GM12878 (cell line): Measurements from ENCODE around the gene PRKCI. TPM values are rescaled to one million over a fixed set of nuclear protein-coding genes. Genes with fewer than 3 reads are reported as not detected.

Experiments
- ATAC-seq: fragments of 200-7000 bp; cut with Tn5 transposase; 3 replicates; pipeline ENCODE4 v1.9.1; 2020; ENCODE audit warnings: mild to moderate bottlenecking, moderate library complexity
- BruUV-seq: library from RNA; stranded (reverse); fragments of 400-500 nt; replicated peaks from 2 replicates; lab custom pipeline; 2021; lab: Mats Ljungman, UMichigan
- CTCF ChIA-PET: fragments of 300-600 bp; sonication (Branson Sonifier 250); formaldehyde crosslinking; extraction: SDS; loops from one replicate; lab custom pipeline; 2021; ENCODE audit warnings: inconsistent platforms; lab: Yijun Ruan, JAX
- POLR2A ChIA-PET: fragments of 350-600 bp; formaldehyde crosslinking; extraction: SDS; loops from one replicate; lab custom pipeline; 2021; ENCODE audit warnings: inconsistent platforms; lab: Charles Lee
- RAD21 ChIA-PET: fragments of 300-600 bp; sonication (Branson Sonifier 250); formaldehyde crosslinking; loops from one replicate; lab custom pipeline; 2023; ENCODE audit warnings: antibody characterized with exemption; ENCODE audit not compliant: unreplicated experiment; lab: Charles Lee
- SMC1A ChIA-PET: fragments of 300-600 bp; sonication (Branson Sonifier 250); formaldehyde crosslinking; loops from one replicate; lab custom pipeline; 2023; ENCODE audit not compliant: unreplicated experiment, uncharacterized antibody; lab: Charles Lee
- DNase-seq: peaks from one replicate; pipeline ENCODE4 v3.0.0-alpha.2; 2011; ENCODE audit warnings: low read depth, low spot score
- FAIRE-seq: peaks from 3 replicates; lab custom pipeline; 2011; peaks lifted over from hg19 to GRCh38; lab: Jason Lieb, UNC
- H2AFZ ChIP-seq: 2 replicates; pipeline ENCODE4 v1.6.0; 2011; ENCODE audit warnings: low read depth, low read length, control low read depth; ENCODE audit not compliant: control insufficient read depth
- H3K27ac ChIP-seq: 2 replicates; pipeline ENCODE4 v1.5.1; 2011; ENCODE audit warnings: control low read depth; ENCODE audit not compliant: control insufficient read depth, insufficient read depth
- H3K27me3 ChIP-seq, 2 experiments: replicated peaks in 1 of 2; 2 replicates each; pipeline versions ENCODE4 v1.6.0 to v1.6.1; 2011; ENCODE audit warnings: low read length in 1 of 2; ENCODE audit not compliant: control insufficient read depth in 2 of 2, insufficient read depth in 2 of 2
- H3K36me3 ChIP-seq, 2 experiments: 2 replicates each; pipeline ENCODE4 v1.5.1; 2011; ENCODE audit warnings: low read length in 1 of 2; ENCODE audit not compliant: control insufficient read depth in 2 of 2, insufficient read depth in 2 of 2
- H3K4me1 ChIP-seq: 2 replicates; pipeline ENCODE4 v1.6.1; 2011; ENCODE audit warnings: mild to moderate bottlenecking, low read length, moderate library complexity, mixed read lengths; ENCODE audit not compliant: control insufficient read depth, insufficient read depth
- H3K4me2 ChIP-seq: 2 replicates; pipeline ENCODE4 v1.6.0; 2011; ENCODE audit warnings: control low read depth; ENCODE audit not compliant: control insufficient read depth, insufficient read depth
- H3K4me3 ChIP-seq: fragments of 200-600 bp; sonication (generic); 2 replicates; pipeline ENCODE4 v1.5.1; 2016
- H3K79me2 ChIP-seq: 2 replicates; pipeline ENCODE4 v1.6.0; 2011; ENCODE audit warnings: low read length; ENCODE audit not compliant: control insufficient read depth, insufficient read depth
- H3K9ac ChIP-seq: 2 replicates; pipeline ENCODE4 v1.8.0; 2011; ENCODE audit warnings: low read length, control low read depth, mixed read lengths; ENCODE audit not compliant: control insufficient read depth, insufficient read depth
- H3K9me3 ChIP-seq: replicated peaks from 3 replicates; pipeline ENCODE4 v1.5.1; 2011; ENCODE audit warnings: mild to moderate bottlenecking, low read length; ENCODE audit not compliant: control insufficient read depth, insufficient read depth
- H4K20me1 ChIP-seq: 2 replicates; pipeline ENCODE4 v1.6.0; 2011; ENCODE audit not compliant: control insufficient read depth, insufficient read depth
- CREB1 ChIP-seq: IDR thresholded peaks from 2 replicates; pipeline ENCODE4 v1.6.1; 2012; ENCODE audit warnings: low read depth, mild to moderate bottlenecking, inconsistent platforms
- E2F4 ChIP-seq: IDR thresholded peaks from 2 replicates; pipeline ENCODE4 v1.6.1; 2012; ENCODE audit warnings: low read depth, low read length, improper control_type of control experiment
- EZH2 ChIP-seq: IDR thresholded peaks from 2 replicates; pipeline ENCODE4 v1.6.1; 2012; ENCODE audit warnings: low read depth, mild to moderate bottlenecking, control low read depth, inconsistent platforms, low read length, borderline replicate concordance; ENCODE audit not compliant: control insufficient read depth
- HSF1 ChIP-seq: fragments of 150-350 bp; IDR thresholded peaks from 2 replicates; pipeline ENCODE4 v1.6.1; 2014; ENCODE audit warnings: mild to moderate bottlenecking, low read depth, low read length
- NFXL1 ChIP-seq: fragments of 450-650 bp; IDR thresholded peaks from 2 replicates; pipeline ENCODE4 v1.6.1; 2017; ENCODE audit warnings: antibody characterized with exemption, mild to moderate bottlenecking, borderline replicate concordance
- NFYB ChIP-seq: IDR thresholded peaks from 2 replicates; pipeline ENCODE4 v1.6.1; 2011; ENCODE audit warnings: low read depth, mild to moderate bottlenecking, low read length, improper control_type of control experiment, moderate library complexity; ENCODE audit not compliant: insufficient read depth
- RBBP5 ChIP-seq: fragments of 200-600 bp; sonication (generic); conservative IDR thresholded peaks from 2 replicates; pipeline ENCODE4 v1.6.1; 2016
- SMARCA5 ChIP-seq: fragments of 450-650 bp; IDR thresholded peaks from 2 replicates; pipeline ENCODE4 v1.6.1; 2017; ENCODE audit warnings: mild to moderate bottlenecking
- SMC3 ChIP-seq: IDR thresholded peaks from 2 replicates; pipeline ENCODE4 v1.6.1; 2011; ENCODE audit warnings: low read length, improper control_type of control experiment, borderline replicate concordance
- WGBS: methylation state at CpG from one replicate; pipeline ENCODE4 v1.1.6; 2016; ENCODE audit warnings: low lambda C conversion rate; ENCODE audit not compliant: insufficient replicate concordance, insufficient coverage; ENCODE audit errors: missing lambda C conversion rate; 5-methylcytosine and 5-hydroxymethylcytosine counted together
- in situ Hi-C: fragments of 300-500 bp; cut with MboI; formaldehyde crosslinking; loops from 9 replicates; pipeline ENCODE4 v1.14.3; 2018; ENCODE audit warnings: mixed read lengths
- intact Hi-C: fragments of 100-400 bp; cut with micrococcal nuclease; formaldehyde crosslinking; loops from one replicate; pipeline ENCODE4 v1.14.2; 2022; ENCODE audit not compliant: unreplicated experiment
- polyA plus RNA-seq, 11 experiments: library from polyadenylated mRNA; depleted of rRNA in 4 of 11; unstranded in 6 of 11; stranded (reverse) in 5 of 11; fragments of >200 nt; fragmentation: Nextera tagmentation in 4 of 11; fragmentation: Illumina TruSeq in 1 of 11; extraction: Ambion mirVana in 4 of 11; extraction: Trizol in 1 of 11; gene quantifications; 1 replicate in 1 of 11; 2 replicates in 10 of 11; pipeline versions ENCODE4 v1.2.1 to v1.2.3, GENCODE V29; 2011 to 2016; ENCODE audit warnings: inconsistent platforms in 2 of 11, missing spikeins in 2 of 11, low read depth in 1 of 11
- total RNA-seq, 4 experiments: library from RNA; depleted of rRNA in 3 of 4; stranded (reverse); fragments of >200 nt in 3 of 4; fragmentation: Illumina TruSeq in 1 of 4; extraction: Trizol in 1 of 4; gene quantifications; 2 replicates each; pipeline versions ENCODE4 v1.2.1 to v1.2.3, GENCODE V29; 2013 to 2021
- TF ChIP-seq, protein P1 (sequence below): fragments of 450-650 bp; IDR thresholded peaks from 2 replicates; pipeline ENCODE4 v1.6.1; 2017; ENCODE audit warnings: antibody characterized with exemption, mild to moderate bottlenecking, moderate library complexity
- TF ChIP-seq, protein P2 (sequence below): fragments of 450-650 bp; IDR thresholded peaks from 2 replicates; pipeline ENCODE4 v1.6.1; 2016; ENCODE audit warnings: mild to moderate bottlenecking, moderate library complexity, borderline replicate concordance

Gene PRKCI
- total and polyA plus RNA-seq, 10 of the 15 experiments (the other 5 are each of a cell fraction or from before 2014, with no cell fraction given), result 3.5 to 15.4 (median 11.8) TPM

DNA sequence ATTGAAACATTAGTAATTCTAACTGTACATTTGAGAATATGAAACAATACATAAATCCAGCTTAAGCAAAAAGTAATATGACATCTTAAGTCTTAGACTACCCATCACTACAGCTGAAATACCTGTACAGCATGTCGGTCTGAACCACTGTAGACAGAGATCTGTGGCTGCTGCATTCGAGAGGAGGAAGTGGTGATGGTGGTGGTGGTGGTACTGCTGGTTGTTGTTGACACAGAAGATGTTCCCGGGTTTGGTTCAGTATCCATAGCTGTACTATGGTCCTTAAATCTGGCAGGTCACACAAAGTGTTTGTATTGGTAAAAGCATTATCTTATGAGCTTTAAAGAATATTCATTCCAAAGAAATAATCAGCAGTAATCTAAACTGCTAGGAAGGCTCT lies 43.6 kb upstream of the PRKCI start (continued):
- TF ChIP-seq, protein P1, sequence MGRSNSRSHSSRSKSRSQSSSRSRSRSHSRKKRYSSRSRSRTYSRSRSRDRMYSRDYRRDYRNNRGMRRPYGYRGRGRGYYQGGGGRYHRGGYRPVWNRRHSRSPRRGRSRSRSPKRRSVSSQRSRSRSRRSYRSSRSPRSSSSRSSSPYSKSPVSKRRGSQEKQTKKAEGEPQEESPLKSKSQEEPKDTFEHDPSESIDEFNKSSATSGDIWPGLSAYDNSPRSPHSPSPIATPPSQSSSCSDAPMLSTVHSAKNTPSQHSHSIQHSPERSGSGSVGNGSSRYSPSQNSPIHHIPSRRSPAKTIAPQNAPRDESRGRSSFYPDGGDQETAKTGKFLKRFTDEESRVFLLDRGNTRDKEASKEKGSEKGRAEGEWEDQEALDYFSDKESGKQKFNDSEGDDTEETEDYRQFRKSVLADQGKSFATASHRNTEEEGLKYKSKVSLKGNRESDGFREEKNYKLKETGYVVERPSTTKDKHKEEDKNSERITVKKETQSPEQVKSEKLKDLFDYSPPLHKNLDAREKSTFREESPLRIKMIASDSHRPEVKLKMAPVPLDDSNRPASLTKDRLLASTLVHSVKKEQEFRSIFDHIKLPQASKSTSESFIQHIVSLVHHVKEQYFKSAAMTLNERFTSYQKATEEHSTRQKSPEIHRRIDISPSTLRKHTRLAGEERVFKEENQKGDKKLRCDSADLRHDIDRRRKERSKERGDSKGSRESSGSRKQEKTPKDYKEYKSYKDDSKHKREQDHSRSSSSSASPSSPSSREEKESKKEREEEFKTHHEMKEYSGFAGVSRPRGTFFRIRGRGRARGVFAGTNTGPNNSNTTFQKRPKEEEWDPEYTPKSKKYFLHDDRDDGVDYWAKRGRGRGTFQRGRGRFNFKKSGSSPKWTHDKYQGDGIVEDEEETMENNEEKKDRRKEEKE, result no peak
- TF ChIP-seq CREB1 (0 out of 2 replicates have a peak, but pooled peaks have one; percentile 17), RBBP5 (no peak)
- TF ChIP-seq, all 136 proteins: peak for 4

GRCh38 chr3:170179432-170179831 lies 42.8 kb upstream of the PRKCI start:
- Histone ChIP-seq H4K20me1 (no peaks in the 10 kb centered on the region), H3K27ac (peak overlapping the region; percentile 98), H3K9me3 (no peaks in the 10 kb centered on the region), H3K4me1 (peaks cover 3% of the 10 kb centered on the region), H3K79me2 (peaks cover 61% of the 10 kb centered on the region), H2AFZ (no peak overlapping the region), H3K27me3 (no peaks in the 10 kb centered on the region), H3K4me2 (peak overlapping the region; percentile 88), H3K4me3 (peak overlapping the region; percentile 89), H3K9ac (peak overlapping the region; percentile 98), H3K36me3 (peaks cover 0 to 26% of the 10 kb centered on the region in 2 experiments; a peak in 3 of 4 replicates)
- DNase-seq (no peak), ATAC-seq (no peak), FAIRE-seq (no peak)
- in situ Hi-C loops, result no loop called here
- intact Hi-C loops, result no loop called here
- BruUV-seq, result no TSS peak
- 5% methylated on average over 1 of the region's 1 CpG for WGBS
- ChIA-PET RAD21 (interaction anchor here (1.1 to 2.9 kb wide), 7 partner anchors 8 to 177 kb away, joined by 3 to 11 read pairs (median 5); no protein-coding TSS in a partner anchor), POLR2A (interaction anchor here (1.2 to 1.3 kb wide), 2 partner anchors 8 to 25 kb away, joined by 5 to 7 read pairs; no protein-coding TSS in a partner anchor), CTCF (interaction anchor here (1.0 to 1.4 kb wide), 3 partner anchors 25 to 51 kb away, joined by 3 to 5 read pairs (median 3); no protein-coding TSS in a partner anchor), SMC1A (interaction anchor here (0.8 to 2.7 kb wide), 14 partner anchors 8 to 121 kb away, joined by 3 to 19 read pairs (median 4); no protein-coding TSS in a partner anchor)
- TF ChIP-seq E2F4 (no peak), NFXL1 (no peak), NFYB (no peak), HSF1 (no peak), SMARCA5 (no peak), SMC3 (no peak), EZH2 (no peak)
- TF ChIP-seq, protein P2, sequence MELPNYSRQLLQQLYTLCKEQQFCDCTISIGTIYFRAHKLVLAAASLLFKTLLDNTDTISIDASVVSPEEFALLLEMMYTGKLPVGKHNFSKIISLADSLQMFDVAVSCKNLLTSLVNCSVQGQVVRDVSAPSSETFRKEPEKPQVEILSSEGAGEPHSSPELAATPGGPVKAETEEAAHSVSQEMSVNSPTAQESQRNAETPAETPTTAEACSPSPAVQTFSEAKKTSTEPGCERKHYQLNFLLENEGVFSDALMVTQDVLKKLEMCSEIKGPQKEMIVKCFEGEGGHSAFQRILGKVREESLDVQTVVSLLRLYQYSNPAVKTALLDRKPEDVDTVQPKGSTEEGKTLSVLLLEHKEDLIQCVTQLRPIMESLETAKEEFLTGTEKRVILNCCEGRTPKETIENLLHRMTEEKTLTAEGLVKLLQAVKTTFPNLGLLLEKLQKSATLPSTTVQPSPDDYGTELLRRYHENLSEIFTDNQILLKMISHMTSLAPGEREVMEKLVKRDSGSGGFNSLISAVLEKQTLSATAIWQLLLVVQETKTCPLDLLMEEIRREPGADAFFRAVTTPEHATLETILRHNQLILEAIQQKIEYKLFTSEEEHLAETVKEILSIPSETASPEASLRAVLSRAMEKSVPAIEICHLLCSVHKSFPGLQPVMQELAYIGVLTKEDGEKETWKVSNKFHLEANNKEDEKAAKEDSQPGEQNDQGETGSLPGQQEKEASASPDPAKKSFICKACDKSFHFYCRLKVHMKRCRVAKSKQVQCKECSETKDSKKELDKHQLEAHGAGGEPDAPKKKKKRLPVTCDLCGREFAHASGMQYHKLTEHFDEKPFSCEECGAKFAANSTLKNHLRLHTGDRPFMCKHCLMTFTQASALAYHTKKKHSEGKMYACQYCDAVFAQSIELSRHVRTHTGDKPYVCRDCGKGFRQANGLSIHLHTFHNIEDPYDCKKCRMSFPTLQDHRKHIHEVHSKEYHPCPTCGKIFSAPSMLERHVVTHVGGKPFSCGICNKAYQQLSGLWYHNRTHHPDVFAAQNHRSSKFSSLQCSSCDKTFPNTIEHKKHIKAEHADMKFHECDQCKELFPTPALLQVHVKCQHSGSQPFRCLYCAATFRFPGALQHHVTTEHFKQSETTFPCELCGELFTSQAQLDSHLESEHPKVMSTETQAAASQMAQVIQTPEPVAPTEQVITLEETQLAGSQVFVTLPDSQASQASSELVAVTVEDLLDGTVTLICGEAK, result no peak
